ENCODE data around the gene SDHB.

GRCh38 chr1:17094664-17095063 lies 40.8 kb upstream of the SDHB start:
- no peak for TF ChIP-seq POLR2A (IDR thresholded peaks at IDR 0.05; ENCODE audit: control extremely low read depth in 1 of 2, low read depth in 2 of 2, low read length in 2 of 2)
- TF ChIP-seq NANOG (IDR thresholded peaks at IDR 0.05; ENCODE audit: insufficient read depth, low read depth, low read length, poor library complexity, severe bottlenecking), result no peak
